Measurements from ENCODE around the gene NGF.
"Not testable (repeated sequence)": the region's sequence is repeated elsewhere in the genome, so short reads cannot be mapped to it uniquely, and the experiment has no call there.

The NGF gene

DNA sequence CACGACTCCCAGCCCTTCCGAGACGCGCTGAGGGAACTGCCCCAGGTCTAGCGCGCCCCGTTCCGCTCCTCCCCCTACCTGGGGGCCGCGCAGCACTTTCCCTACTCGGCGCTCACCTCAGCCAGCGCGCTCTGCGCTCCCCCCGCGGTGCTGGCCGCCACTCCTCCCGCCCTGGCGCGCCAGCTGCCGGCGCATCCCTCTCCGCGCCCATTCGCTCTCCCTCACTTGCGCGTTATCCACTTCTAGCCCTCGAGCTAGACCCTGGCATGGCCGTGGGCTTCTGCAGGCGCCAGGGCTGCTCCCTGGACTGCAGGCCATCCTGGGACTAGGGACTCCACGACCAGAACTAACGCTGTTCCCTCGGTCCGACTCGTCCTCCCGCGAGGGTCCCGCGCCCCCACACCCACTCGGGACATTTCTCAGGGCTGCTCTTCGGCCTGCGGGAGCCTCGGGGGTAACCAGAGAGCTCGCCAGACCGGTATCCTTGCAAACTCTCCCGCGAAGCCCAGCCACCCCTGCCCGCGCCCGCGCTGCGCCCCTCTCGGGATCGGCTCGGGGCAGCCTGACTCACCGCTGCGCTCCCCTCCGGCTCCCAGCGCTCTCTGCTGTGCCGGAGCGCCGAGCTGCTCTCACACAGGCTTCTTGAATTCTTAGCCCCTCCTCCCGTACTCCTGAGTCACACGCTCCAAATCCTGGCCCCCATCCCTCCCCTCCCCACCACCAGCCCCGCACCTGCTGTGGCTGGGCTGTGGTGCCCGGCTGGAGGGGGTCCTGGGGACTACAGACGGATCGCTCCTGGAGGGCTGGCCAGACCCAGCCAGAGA, at the start of gene NGF:
Gene NGF, minus strand, starts transcription at position 617 of the 824 bp plus-strand sequence. CDS start 51,454 bp downstream, outside the sequence.
- in situ Hi-C loops (cut with MboI; ENCODE audit: low sequenced_read_pairs) = no loop called here

DNA sequence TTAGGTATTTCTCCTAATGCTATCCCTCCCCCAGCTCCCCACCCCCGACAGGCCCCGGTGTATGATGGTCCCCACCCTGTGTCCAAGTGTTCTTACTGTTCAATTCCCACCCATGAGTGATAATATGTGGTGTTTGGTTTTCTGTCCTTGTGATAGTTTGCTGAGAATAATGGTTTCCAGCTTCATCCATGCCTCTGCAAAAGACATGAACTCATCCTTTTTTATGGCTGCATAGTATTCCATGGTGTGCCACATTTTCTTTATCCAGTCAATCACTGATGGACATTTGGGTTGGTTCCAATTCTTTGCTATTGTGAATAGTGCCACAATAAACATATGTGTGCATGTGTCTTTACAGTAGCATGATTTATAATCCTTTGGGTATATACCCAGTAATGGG, 45.4 kb upstream of the NGF start:
- in situ Hi-C loops (cut with MboI; ENCODE audit: low sequenced_read_pairs) = not testable (repeated sequence)

DNA sequence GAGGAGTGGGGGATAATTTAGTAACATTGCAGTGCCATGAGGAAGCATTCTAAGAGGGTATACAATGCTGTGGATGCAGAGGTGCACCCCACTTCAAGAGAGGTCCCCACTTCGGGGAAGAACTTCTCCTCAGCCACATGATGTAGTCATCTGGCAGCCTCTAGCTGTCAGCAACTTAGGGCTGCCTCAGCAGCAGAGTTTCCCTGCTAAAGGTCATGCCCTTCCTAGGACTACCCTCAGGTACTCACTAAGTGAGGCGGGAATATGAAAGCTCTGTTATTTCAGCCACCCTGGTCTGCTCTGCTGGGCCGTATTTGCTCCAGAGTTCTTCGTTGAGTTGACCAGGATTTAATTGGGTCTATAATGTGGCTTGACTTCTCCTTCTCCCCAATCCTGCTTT, 41.9 kb upstream of the NGF start:
- in situ Hi-C loops (cut with MboI; ENCODE audit: low sequenced_read_pairs) = no loop called here

DNA sequence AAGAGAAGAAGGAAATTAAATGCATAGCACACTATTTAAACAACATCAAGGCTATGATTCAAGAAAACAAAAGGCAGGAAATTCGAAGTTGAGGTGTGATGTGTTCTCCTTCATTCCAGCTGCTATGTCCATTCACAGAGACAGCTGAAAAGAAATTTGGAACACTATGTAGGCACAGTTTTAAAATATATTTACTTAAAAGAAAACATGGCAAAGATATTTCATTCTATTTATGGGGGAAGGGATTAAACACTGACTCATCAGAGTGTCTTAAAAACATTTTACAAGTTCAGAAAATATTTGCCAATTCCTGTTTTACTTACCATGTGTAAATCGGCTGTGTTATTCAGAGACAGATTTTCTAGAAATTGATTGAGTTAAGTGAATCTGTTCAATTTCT, 39.4 kb upstream of the NGF start:
- in situ Hi-C loops (cut with MboI; ENCODE audit: low sequenced_read_pairs) = no loop called here

DNA sequence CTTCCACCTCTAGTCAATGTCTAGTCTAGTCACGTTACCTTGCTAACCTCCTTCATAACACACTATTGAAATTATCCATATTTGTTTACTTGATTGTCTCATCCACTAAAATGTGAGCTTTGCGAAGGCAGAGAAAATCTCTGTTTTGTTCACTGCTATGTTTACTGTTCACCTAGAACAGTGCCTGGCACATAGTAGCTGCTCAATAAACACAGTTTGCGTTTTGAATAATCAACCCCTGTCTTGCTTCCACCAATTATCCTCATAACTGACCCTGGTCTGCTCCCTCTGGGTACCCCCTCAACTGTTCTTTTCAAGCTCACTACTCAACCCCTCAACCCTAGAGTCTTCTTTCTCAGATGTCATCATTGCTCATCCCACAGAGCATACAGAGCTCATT, 36.5 kb upstream of the NGF start:
- in situ Hi-C loops (cut with MboI; ENCODE audit: low sequenced_read_pairs) = no loop called here

DNA sequence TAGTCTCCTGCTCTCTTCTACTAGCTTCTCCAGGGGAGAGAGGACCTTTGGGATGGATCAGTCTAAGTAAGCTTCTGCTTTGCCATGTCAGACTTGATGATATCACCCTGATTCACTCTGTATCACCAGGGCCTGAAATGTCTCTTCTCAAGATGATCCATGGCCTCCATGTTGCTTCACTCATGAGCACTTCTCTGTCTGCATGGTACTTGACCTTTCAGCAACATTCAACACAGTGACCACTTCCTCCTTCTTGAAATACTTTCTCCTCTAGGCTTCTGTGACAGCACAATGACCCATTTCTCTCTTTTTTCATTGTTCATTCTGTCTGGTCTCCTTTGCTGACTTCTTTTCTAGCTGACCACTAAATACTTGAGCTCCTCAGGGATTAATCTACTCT, 35.3 kb upstream of the NGF start:
- in situ Hi-C loops (cut with MboI; ENCODE audit: low sequenced_read_pairs) = no loop called here

DNA sequence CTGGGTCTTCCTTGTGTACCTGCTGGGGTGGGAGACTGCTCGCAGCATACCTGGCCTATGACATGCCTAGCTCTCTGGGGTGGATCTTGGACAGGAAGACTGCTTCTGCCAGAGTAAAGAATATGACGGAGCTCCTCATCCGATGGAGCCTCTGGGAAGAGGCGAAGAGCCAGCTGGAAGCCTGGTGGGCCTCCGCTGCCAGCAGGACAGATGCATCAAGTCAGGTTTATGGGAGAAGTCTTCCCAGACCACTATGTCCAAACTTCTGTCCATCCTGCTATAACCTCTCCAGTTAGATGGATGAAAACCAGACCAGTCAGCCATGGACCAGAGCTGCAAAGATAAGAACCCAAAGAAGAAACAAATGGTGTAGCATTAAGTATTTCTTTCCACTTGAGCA, 27.7 kb upstream of the NGF start:
- in situ Hi-C loops (cut with MboI; ENCODE audit: low sequenced_read_pairs) = no loop called here

DNA sequence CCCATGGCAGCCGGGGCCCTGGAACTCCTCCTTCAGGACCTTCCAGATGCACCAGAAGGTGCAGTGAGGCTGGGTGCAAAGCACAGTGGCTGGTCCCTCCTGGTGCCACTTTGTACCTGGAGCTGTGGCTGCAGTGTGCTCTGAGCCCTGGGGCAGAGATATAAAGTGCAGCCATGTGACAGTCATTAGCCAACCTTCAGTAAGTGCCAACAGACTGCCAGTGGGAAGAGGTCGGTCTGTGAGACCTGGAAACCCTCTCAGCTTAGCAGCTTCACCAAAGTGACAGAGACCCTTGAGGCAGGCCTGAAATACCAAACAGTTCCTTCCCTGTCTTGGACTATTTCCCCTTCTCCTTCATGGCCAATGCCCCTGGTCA, 26.7 kb upstream of the NGF start:
- in situ Hi-C loops (cut with MboI; ENCODE audit: low sequenced_read_pairs) = no loop called here

DNA sequence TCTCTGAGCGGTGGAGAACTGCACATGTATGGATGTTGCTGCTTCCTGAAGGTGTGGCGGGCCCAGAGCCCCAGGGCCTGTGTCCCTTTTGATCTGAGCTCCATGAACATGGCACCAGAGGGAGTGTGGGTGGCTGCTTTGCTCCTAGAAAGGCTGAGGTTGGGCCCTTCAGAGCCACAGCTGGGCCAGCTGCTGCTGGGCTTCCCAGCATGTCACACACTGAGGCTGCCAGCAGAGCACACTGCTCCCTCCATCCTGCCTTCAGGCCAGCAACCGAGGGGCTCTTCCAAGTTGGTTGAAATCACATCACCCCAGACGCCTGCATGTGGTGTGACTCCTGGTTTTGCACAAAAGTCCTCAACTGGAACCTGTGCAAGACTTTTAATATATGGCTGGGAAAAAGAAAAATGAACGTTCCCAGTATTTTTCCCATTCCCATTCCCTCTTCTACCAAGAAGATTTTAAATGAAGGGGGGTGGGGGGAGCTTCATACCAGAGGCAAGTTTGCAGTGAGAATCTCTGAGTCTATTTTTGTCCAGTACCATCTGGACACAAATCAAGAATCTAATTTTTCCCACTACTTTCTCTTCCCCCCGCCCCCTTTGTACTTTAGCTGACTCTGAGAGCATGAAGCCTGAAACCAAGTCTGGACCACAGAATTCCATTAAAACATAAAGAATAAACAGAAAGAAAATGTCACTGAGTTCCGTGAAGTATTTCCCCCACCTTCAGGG, 26.2 kb upstream of the NGF start:
- in situ Hi-C loops (cut with MboI; ENCODE audit: low sequenced_read_pairs) = no loop called here

DNA sequence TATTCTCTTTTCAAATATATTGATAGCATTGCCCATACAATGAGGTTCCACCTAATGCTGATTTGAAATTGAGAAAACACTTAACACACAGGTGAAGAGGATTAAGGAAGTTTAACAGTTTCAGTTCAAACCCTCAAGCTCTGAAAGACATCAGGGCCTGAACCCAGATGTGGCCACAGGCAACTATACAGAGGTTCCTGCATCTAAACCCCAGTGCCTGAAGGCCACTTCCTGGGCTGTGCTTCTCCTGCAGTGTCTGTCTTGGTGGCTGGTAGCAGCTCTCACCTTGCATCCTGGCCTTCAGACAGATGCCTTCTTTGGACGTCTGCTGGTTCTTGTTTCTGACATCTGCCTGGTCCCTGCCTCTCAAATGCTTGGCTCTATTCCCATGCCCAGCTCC, 25.1 kb upstream of the NGF start:
- in situ Hi-C loops (cut with MboI; ENCODE audit: low sequenced_read_pairs) = no loop called here

DNA sequence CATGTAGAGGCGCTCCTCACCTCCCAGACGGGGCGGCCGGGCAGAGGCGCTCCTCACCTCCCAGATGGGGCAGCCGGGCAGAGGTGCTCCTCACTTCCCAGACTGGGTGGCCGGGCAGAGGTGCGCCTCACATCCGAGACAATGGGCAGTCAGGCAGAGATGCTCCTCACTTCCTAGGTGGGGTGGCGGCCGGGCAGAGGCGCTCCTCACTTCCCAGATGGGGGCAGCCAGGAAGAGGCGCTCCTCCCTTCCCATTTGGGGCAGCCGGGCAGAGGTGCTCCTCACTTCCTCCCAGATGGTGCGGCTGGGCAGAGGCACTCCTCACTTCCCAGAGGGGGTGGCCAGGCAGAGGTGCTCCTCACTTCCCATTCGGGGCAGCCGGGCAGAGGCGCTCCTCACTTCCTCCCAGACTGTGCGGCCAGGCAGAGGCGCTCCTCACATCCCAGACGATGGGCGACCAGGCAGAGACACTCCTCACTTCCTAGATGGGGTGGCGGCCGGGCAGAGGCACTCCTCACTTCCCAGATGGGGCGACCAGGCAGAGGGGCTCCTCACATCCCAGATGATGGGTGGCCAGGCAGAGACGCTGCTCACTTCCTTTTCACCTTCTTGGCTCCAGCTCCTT, 22.6 kb upstream of the NGF start:
- in situ Hi-C loops (cut with MboI; ENCODE audit: low sequenced_read_pairs) = not testable (repeated sequence)

DNA sequence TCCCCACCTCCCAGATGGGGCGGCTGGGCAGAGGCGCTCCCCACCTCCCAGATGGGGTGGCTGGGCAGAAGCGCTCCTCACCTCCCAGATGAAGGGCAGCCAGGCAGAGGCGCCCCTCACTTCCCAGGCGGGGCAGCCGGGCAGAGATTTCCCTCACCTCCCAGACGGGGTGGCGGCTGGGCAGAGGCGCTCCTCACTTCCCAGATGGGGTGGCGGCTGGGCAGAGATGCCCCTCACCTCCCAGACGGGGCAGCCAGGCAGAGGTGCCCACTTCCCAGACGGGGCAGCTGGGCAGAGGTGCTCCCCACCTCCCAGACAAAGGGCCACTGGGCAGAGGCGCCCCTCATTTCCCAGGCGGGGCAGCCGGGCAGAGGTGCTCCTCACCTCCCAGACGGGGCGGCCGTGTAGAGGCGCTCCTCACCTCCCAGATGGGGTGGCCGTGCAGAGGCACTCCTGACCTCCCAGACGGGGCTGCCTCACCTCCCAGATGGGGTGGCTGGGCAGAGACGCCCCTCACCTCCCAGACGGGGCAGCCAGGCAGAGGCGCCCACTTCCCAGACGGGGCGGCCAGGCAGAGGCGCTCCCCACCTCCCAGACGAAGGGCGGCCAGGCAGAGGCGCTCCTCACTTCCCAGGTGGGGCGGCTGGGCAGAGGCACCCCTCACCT, 21.9 kb upstream of the NGF start:
- in situ Hi-C loops (cut with MboI; ENCODE audit: low sequenced_read_pairs) = not testable (repeated sequence)

DNA sequence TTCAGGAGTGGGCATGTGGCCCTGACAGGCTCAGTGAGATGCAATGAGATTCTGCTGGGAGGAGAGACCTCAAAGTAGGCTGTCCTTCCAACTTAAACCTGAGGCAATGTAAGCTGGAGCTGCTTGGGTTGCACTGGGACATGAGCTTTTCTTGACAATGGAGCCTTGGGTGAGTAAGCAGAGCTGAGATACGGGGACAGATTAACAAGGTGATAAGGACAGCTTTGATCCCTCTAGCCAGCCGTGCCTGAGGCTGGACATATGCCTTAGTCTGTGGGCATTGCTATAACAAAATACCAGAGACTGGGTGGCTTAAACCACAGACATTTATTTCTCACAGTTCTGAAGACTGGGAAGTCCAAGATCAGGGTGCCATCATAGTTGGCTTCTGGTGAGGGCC, 18.3 kb upstream of the NGF start:
- in situ Hi-C loops (cut with MboI; ENCODE audit: low sequenced_read_pairs) = no loop called here

DNA sequence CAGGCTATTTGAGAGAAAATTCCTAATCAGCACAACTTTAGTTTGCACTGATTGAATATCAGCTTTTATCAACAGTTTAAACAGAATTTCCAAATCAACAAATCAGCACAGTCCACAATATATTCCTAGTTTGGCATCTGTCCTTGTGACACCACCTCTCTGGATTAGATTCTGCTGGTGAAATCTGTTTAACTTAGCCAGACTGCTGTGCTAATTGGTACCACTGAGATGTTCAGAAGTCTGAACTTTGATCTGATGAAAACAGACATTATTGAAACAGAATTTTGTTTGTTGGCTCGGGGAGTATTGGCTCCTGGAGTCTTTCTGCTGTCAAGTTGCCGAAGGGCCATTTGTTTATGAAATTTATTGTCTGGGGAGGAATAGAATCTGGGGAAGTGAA, 17.0 kb upstream of the NGF start:
- in situ Hi-C loops (cut with MboI; ENCODE audit: low sequenced_read_pairs) = no loop called here

DNA sequence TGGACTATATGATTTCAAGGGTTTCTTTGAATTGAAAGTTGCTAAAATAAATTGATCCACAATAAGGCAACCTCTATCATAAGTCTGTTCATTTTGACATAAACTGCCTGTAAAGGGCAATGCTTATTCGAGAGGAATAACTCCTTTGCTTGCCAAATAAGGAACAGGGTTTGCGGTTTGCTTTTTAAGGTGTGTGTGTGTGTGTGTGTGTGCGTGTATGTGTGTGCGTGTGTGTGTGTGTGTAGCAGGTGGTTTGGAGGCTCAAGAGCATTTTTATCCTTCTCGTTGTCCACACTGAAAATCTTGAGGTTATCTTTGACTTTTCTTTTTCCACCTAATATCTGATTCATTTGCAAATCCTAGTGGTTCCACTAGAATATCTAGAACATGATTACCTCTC, 13.1 kb upstream of the NGF start:
- in situ Hi-C loops (cut with MboI; ENCODE audit: low sequenced_read_pairs) = no loop called here

DNA sequence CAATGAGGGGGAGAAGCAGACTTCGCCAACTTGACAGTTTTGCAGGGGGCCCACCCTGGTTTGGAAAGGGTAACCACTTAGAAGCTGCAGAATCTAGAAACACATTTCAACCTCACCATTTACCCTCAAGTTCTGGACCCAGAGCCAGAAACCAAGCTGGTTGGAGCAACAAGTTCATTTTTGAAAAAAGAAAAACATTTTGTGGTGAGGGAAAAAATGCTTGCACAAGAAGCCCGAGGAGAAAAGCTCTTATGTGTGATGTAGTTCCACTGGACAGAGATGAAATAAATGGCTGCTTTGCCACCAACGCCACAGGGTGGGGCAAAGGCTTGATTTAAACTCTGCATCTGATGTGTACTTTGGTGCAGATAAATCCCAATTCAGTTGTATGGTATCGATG, 10.6 kb upstream of the NGF start:
- in situ Hi-C loops (cut with MboI; ENCODE audit: low sequenced_read_pairs) = no loop called here

DNA sequence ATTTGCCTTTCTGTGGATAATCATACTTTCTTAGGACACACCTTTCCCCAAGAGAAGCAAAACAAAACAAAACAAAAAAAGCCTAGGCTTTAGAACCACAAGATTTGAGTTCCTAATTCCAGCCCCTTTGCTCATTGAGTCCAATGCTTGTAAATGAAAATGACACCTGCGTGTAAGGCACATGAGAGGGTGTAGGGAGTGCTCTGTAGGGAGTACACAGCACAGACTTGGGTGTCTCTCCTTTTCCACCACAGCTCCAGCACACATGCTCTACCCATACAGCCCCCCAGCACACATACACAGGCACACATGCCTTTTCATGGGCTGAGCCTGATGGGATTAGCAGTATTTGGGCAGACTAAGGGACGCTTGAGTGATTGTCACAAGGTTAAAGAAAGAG, 9.2 kb upstream of the NGF start:
- in situ Hi-C loops (cut with MboI; ENCODE audit: low sequenced_read_pairs) = no loop called here

DNA sequence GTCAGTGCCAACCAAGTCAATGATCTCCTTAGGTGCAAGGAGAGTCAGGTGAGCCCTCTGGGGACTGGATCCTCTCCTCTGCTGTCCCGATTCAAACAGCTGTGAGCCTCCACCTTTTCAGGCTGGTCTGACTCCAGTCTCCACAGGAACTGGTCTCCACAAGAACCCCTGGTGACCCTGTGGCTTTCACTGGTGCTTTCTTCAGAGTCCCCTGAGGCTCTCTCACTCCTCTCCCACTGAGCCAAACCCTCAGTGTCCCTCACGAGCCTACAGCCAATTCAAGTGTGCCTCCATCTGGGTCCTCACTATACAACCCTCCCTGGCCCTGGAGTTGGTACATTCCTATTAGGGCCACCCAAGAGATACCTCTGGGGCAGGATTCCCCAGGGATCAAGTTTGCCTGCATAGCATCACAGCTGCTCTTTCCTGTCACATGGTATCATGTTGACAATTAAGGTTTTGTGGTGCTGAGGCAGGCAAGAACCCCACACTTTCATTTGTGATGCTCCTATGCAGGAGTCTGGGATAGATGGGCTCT, 5.2 kb upstream of the NGF start:
- in situ Hi-C loops (cut with MboI; ENCODE audit: low sequenced_read_pairs) = no loop called here

DNA sequence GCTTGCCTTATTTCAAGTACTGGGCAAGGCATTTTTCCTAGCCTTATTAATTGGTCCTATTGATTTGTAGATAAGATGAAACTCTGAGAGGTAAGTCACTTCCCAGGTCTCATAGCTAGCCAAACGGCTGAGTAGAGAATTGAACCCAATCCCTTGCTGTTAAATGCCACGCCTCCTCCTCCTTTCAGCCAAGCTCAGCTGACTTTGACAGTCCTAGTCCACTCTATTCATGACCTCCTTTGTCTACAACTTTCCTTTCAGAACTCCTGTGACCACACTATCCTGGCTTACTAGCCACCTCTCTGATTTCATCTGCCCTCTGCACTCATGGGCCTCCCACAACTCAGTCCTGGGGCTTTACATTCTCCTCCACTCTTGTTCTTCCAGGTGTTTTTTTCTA, 3.9 kb upstream of the NGF start:
- in situ Hi-C loops (cut with MboI; ENCODE audit: low sequenced_read_pairs) = no loop called here

DNA sequence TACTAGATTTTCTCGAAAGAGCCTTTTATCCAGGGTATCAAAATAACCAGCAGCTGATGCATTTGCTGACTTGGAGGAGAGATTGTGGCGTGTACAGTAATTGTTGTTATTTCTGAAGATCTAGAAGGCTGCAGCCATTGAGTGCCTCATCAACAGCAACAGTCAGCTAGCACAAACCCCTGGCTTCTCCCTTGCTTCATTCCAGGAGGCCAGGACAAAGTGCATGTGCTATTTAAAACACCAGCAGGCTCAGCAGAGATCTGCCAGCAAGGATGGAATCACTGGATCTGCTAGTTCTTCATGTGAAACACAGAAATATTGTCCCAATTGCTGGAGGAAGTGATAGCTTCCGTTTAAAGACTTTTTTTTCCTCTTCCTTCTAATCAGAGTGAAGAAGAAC, 2.8 kb upstream of the NGF start:
- in situ Hi-C loops (cut with MboI; ENCODE audit: low sequenced_read_pairs) = no loop called here

DNA sequence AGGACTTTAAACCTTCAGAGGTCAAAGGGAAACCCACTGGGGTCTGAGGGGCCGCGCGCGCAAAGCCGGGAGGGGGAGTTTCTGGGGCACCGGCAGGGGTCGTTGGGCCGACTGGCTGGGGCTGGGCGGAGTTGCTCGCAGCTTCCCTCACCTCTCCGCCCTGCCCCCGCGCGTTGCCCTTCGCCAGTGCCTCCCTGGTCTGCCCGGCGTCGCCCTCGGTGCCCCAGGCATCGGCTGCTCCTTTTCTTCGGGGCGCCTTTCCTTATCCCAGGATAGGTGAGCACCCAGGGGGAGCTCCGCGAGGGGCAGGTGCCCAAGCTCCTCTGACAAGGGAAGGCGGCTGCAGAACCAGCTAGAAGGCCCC, 390 bp upstream of the NGF start:
- in situ Hi-C loops (cut with MboI; ENCODE audit: low sequenced_read_pairs) = no loop called here

Measured in HL-60/S4 treated with phorbol 12-myristate 13-acetate at 8.2 ng/mL for 4 days and 3 days (cell line).